Neural progenitor cell (in vitro differentiated cells): ENCODE data around the gene RBM47.

Experiments used
- CTCF ChIP-seq: fragments of 200-600 bp; sonication (generic); IDR thresholded peaks from 2 replicates; pipeline ENCODE4 v1.5.1; 2017; ENCODE audit warnings: antibody characterized with exemption, mild to moderate bottlenecking
- EZH2phosphoT487 ChIP-seq: fragments of 200-600 bp; sonication (generic); IDR thresholded peaks from 2 replicates; pipeline ENCODE4 v1.6.1; 2017; ENCODE audit warnings: antibody characterized with exemption

- TF ChIP-seq CTCF (no peak), EZH2phosphoT487 (no peak)
Observed at GRCh38 chr4:40645586-40645985, 15.9 kb upstream of the RBM47 start.
